ENCODE measurements around the gene EPHB4.
"Not testable (repeated sequence)": the region's sequence is repeated elsewhere in the genome, so short reads cannot be mapped to it uniquely, and the experiment has no call there.

GRCh38 chr7:100854899-100855298, 27.6 kb upstream of the EPHB4 start:
- TF ChIP-seq, protein P1, sequence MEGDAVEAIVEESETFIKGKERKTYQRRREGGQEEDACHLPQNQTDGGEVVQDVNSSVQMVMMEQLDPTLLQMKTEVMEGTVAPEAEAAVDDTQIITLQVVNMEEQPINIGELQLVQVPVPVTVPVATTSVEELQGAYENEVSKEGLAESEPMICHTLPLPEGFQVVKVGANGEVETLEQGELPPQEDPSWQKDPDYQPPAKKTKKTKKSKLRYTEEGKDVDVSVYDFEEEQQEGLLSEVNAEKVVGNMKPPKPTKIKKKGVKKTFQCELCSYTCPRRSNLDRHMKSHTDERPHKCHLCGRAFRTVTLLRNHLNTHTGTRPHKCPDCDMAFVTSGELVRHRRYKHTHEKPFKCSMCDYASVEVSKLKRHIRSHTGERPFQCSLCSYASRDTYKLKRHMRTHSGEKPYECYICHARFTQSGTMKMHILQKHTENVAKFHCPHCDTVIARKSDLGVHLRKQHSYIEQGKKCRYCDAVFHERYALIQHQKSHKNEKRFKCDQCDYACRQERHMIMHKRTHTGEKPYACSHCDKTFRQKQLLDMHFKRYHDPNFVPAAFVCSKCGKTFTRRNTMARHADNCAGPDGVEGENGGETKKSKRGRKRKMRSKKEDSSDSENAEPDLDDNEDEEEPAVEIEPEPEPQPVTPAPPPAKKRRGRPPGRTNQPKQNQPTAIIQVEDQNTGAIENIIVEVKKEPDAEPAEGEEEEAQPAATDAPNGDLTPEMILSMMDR (IDR thresholded peaks at IDR 0.05; ENCODE audit: extremely low read depth in 1 of 2, insufficient read depth in 1 of 2, low read depth in 1 of 2, low read length in 2 of 2): not testable (repeated sequence)
- not testable (repeated sequence) for TF ChIP-seq GATA2 (IDR thresholded peaks at IDR 0.05; ENCODE audit: insufficient read depth, insufficient read length, low read depth, low read length); POLR2AphosphoS5 (IDR thresholded peaks at IDR 0.05; ENCODE audit: insufficient read depth, low read depth, low read length); MAX (IDR thresholded peaks at IDR 0.05; ENCODE audit: insufficient read depth, insufficient read length); POLR2A (IDR thresholded peaks at IDR 0.05; ENCODE audit: low read depth, low read length); JUN (IDR thresholded peaks at IDR 0.05; ENCODE audit: borderline replicate concordance, insufficient read depth, insufficient read length, low read depth); EZH2 (IDR thresholded peaks at IDR 0.05; ENCODE audit: borderline replicate concordance, low read depth, low read length, severe bottlenecking); MYC (IDR thresholded peaks at IDR 0.05; ENCODE audit: low read depth, low read length); FOS (IDR thresholded peaks at IDR 0.05; ENCODE audit: borderline replicate concordance, insufficient read depth, low read length)

Measured in endothelial cell of umbilical vein (primary cell).